Liver (tissue), 2 donors: ENCODE measurements around the gene CPZ.

Experiments used
- MAX ChIP-seq: IDR thresholded peaks from 2 replicates; pipeline ENCODE4 v1.6.1; 2016; ENCODE audit warnings: antibody characterized with exemption
- YY1 ChIP-seq: IDR thresholded peaks from 2 replicates; pipeline ENCODE4 v1.6.1; 2016; ENCODE audit warnings: antibody characterized with exemption, mild to moderate bottlenecking
- TF ChIP-seq, protein P1 (sequence below): fragments of 150-350 bp; IDR thresholded peaks from 2 replicates; pipeline ENCODE4 v1.5.1; 2017; ENCODE audit warnings: improper control_type of control experiment, low read depth, low read length; ENCODE audit not compliant: missing input control
- donor health status: healthy.

GRCh38 chr4:8554555-8555100, 37.9 kb upstream of the CPZ start:
- TF ChIP-seq MAX (no peak), YY1 (no peak)
- TF ChIP-seq, protein P1, sequence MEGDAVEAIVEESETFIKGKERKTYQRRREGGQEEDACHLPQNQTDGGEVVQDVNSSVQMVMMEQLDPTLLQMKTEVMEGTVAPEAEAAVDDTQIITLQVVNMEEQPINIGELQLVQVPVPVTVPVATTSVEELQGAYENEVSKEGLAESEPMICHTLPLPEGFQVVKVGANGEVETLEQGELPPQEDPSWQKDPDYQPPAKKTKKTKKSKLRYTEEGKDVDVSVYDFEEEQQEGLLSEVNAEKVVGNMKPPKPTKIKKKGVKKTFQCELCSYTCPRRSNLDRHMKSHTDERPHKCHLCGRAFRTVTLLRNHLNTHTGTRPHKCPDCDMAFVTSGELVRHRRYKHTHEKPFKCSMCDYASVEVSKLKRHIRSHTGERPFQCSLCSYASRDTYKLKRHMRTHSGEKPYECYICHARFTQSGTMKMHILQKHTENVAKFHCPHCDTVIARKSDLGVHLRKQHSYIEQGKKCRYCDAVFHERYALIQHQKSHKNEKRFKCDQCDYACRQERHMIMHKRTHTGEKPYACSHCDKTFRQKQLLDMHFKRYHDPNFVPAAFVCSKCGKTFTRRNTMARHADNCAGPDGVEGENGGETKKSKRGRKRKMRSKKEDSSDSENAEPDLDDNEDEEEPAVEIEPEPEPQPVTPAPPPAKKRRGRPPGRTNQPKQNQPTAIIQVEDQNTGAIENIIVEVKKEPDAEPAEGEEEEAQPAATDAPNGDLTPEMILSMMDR = no peak
